GM21619 (cell line): ENCODE data around the gene DNAH11.
"Not testable (repeated sequence)": the region's sequence is repeated elsewhere in the genome, so short reads cannot be mapped to it uniquely, and the experiment has no call there.

Experiments used
- ATAC-seq: cut with Tn5 transposase; IDR thresholded peaks from one replicate; pipeline ENCODE4 v1.9.1; 2021; ENCODE audit not compliant: unreplicated experiment

Gene DNAH11

GRCh38 chr7:21616091-21616490 is 73.3 kb downstream of the DNAH11 start:
- no peak for ATAC-seq

- no peak for ATAC-seq
Measured at GRCh38 chr7:21616796-21617436, 74.1 kb downstream of the DNAH11 start.

- ATAC-seq: no peak
Measured at GRCh38 chr7:21617513-21617912, 74.7 kb downstream of the DNAH11 start.

GRCh38 chr7:21617916-21618390 is 75.1 kb downstream of the DNAH11 start:
- no peak for ATAC-seq

GRCh38 chr7:21618706-21619105 is 75.9 kb downstream of the DNAH11 start:
- ATAC-seq: no peak

GRCh38 chr7:21620054-21620453 is 77.2 kb downstream of the DNAH11 start:
- ATAC-seq: no peak

GRCh38 chr7:21624320-21624719 is 81.5 kb downstream of the DNAH11 start:
- ATAC-seq: no peak

GRCh38 chr7:21636694-21637093 is 93.9 kb downstream of the DNAH11 start:
- no peak for ATAC-seq

GRCh38 chr7:21639206-21639868 is 96.5 kb downstream of the DNAH11 start:
- no peak for ATAC-seq

- ATAC-seq: no peak
Measured at GRCh38 chr7:21640105-21640504, 97.3 kb downstream of the DNAH11 start.

- ATAC-seq: no peak
Measured at GRCh38 chr7:21641546-21641945, 98.7 kb downstream of the DNAH11 start.

GRCh38 chr7:21642422-21642821 is 99.6 kb downstream of the DNAH11 start:
- no peak for ATAC-seq

- no peak for ATAC-seq
Measured at GRCh38 chr7:21651697-21652096, 108.9 kb downstream of the DNAH11 start.

- no peak for ATAC-seq
Measured at GRCh38 chr7:21653623-21654022, 110.8 kb downstream of the DNAH11 start.

GRCh38 chr7:21656081-21656480 is 113.2 kb downstream of the DNAH11 start:
- ATAC-seq: no peak

- no peak for ATAC-seq
Measured at GRCh38 chr7:21656796-21657195, 114.0 kb downstream of the DNAH11 start.

- ATAC-seq: no peak
Measured at GRCh38 chr7:21670496-21670895, 127.7 kb downstream of the DNAH11 start.

GRCh38 chr7:21671859-21672258 is 129.0 kb downstream of the DNAH11 start:
- ATAC-seq: peak; percentile 68

- ATAC-seq: no peak
Measured at GRCh38 chr7:21675255-21675654, 132.4 kb downstream of the DNAH11 start.

GRCh38 chr7:21690705-21691104 is 147.9 kb downstream of the DNAH11 start:
- no peak for ATAC-seq

- not testable (repeated sequence) for ATAC-seq
Measured at GRCh38 chr7:21691146-21691545, 148.3 kb downstream of the DNAH11 start.

GRCh38 chr7:21700587-21700986 is 157.7 kb downstream of the DNAH11 start:
- not testable (repeated sequence) for ATAC-seq

- ATAC-seq: no peak
Measured at GRCh38 chr7:21702303-21702702, 159.5 kb downstream of the DNAH11 start.
